GM12873 (cell line): ENCODE results near the gene SPACDR.

ENCODE experiments used
- CTCF ChIP-seq: IDR thresholded peaks from 2 replicates; pipeline ENCODE4 v1.5.1; 2012; ENCODE audit warnings: low read depth, mild to moderate bottlenecking, moderate library complexity, low read length, control low read depth; ENCODE audit not compliant: insufficient read depth; ENCODE audit errors: missing control alignments

The SPACDR gene

GRCh38 chr7:100466653-100467605 is 2.9 kb upstream of the SPACDR start:
- no peak for TF ChIP-seq CTCF

- peak; percentile 20 for TF ChIP-seq CTCF
Observed at GRCh38 chr7:100465702-100466311, 1.7 kb upstream of the SPACDR start.

GRCh38 chr7:100465299-100465698 is 1.2 kb upstream of the SPACDR start:
- no peak for TF ChIP-seq CTCF

GRCh38 chr7:100464791-100465190 is 731 bp upstream of the SPACDR start:
- no peak for TF ChIP-seq CTCF

GRCh38 chr7:100457033-100457432 is 7.0 kb downstream of the SPACDR start:
- no peak for TF ChIP-seq CTCF

GRCh38 chr7:100456562-100456961 is 7.5 kb downstream of the SPACDR start:
- TF ChIP-seq CTCF, result no peak

GRCh38 chr7:100455206-100455605 is 8.9 kb downstream of the SPACDR start:
- no peak for TF ChIP-seq CTCF
